ENCODE results near the gene GBP7.

The GBP7 gene

GRCh38 chr1:89142160-89142559 is 33.6 kb downstream of the GBP7 start:
- Histone ChIP-seq H3K27me3 (ENCODE audit: insufficient read depth, low read length, poor library complexity, severe bottlenecking) (no peaks in the 10 kb centered on the region), H2AFZ (ENCODE audit: low read length) (no peak overlapping the region), H3F3A (ENCODE audit: low read depth) (no peaks in the 10 kb centered on the region), H3K4me2 (ENCODE audit: low read depth, low read length, poor library complexity, severe bottlenecking) (no peak overlapping the region), H3K4me1 (ENCODE audit: insufficient read depth, low read length, poor library complexity, severe bottlenecking) (peaks cover 7% of the 10 kb centered on the region), H3K79me2 (ENCODE audit: insufficient read depth, low read length) (no peaks in the 10 kb centered on the region), H3K9me3 (ENCODE audit: insufficient read depth, low read depth, low read length) (no peaks in the 10 kb centered on the region), H3K36me3 (ENCODE audit: insufficient read depth, low read length) (no peaks in the 10 kb centered on the region), H4K20me1 (ENCODE audit: insufficient read depth, low read length, poor library complexity, severe bottlenecking) (no peaks in the 10 kb centered on the region), H3K9ac (ENCODE audit: low read depth, low read length, poor library complexity, severe bottlenecking) (no peak overlapping the region), H3K9me2 (replicated peaks; ENCODE audit: low read depth, low read length) (no peaks in the 10 kb centered on the region), H3K4me3 (ENCODE audit: low read length, poor library complexity, severe bottlenecking) (no peak overlapping the region)
- TF ChIP-seq EZH2phosphoT487 (IDR thresholded peaks at IDR 0.05; ENCODE audit: borderline replicate concordance) (no peak), CTCF (conservative IDR thresholded peaks at IDR 0.05; ENCODE audit: low read length) (no peak)

DNA sequence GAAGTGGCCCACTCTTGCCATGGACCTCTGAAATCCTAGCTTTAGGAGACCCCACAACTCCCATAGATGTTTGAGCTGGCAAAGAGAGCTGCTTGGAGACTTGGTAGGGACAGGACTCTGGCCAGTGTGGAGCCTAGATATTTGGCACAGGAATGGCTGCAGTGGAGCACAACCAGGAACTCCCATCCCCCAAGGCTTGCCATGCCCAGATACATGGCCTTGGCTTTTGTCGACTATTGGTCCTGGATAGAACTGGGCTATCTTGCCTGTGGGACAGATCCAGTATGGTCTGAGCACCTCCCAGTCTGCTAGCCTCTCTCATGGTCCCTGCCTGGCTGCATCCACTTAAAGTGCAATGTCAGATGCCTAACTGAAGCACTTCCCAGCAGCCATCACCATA is 42.1 kb downstream of the GBP7 start:
- no peak for TF ChIP-seq EZH2phosphoT487 (IDR thresholded peaks at IDR 0.05; ENCODE audit: borderline replicate concordance)
- TF ChIP-seq CTCF (conservative IDR thresholded peaks at IDR 0.05; ENCODE audit: low read length): no peak
- H3K4me2 ChIP-seq (ENCODE audit: low read depth, low read length, poor library complexity, severe bottlenecking): no peak overlapping the region

DNA sequence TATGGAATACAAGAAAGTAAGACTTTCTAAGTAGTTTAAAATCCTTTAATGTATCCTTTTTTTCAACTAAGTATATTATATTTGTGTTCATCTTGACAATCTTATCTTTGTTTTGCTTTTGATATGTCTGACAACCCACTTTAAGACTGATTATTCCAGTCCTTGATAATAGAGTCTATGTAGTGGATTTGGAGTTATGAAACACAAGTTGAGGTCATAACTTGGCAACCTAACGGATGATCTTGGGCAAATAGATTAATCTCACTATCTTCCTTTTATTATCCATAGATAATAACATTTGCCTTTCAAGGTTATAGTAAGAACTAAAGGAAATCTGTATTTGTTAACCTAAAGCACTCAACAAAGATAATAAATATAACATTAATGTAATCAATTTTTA is 45.1 kb downstream of the GBP7 start:
- no peaks in the 10 kb centered on the region for H3K9me3 ChIP-seq (ENCODE audit: insufficient read depth, low read depth, low read length)
- no peaks in the 10 kb centered on the region for H3K27me3 ChIP-seq (ENCODE audit: insufficient read depth, low read length, poor library complexity, severe bottlenecking)
- no peak for TF ChIP-seq EZH2phosphoT487 (IDR thresholded peaks at IDR 0.05; ENCODE audit: borderline replicate concordance)
- no peak for TF ChIP-seq CTCF (conservative IDR thresholded peaks at IDR 0.05; ENCODE audit: low read length)
- no peaks in the 10 kb centered on the region for H3F3A ChIP-seq (ENCODE audit: low read depth)
- H3K9me2 ChIP-seq (replicated peaks; ENCODE audit: low read depth, low read length): no peaks in the 10 kb centered on the region
- H2AFZ ChIP-seq (ENCODE audit: low read length): no peak overlapping the region
- no peak overlapping the region for H3K4me3 ChIP-seq (ENCODE audit: low read length, poor library complexity, severe bottlenecking)
- no peaks in the 10 kb centered on the region for H4K20me1 ChIP-seq (ENCODE audit: insufficient read depth, low read length, poor library complexity, severe bottlenecking)
- H3K4me1 ChIP-seq (ENCODE audit: insufficient read depth, low read length, poor library complexity, severe bottlenecking): peaks cover 25% of the 10 kb centered on the region
- no peak overlapping the region for H3K9ac ChIP-seq (ENCODE audit: low read depth, low read length, poor library complexity, severe bottlenecking)
- no peaks in the 10 kb centered on the region for H3K79me2 ChIP-seq (ENCODE audit: insufficient read depth, low read length)
- no peaks in the 10 kb centered on the region for H3K36me3 ChIP-seq (ENCODE audit: insufficient read depth, low read length)
- no peak overlapping the region for H3K4me2 ChIP-seq (ENCODE audit: low read depth, low read length, poor library complexity, severe bottlenecking)

More for the DNA sequence above, 42.1 kb downstream of the GBP7 start:
- H3K4me1 ChIP-seq (ENCODE audit: insufficient read depth, low read length, poor library complexity, severe bottlenecking): peaks cover 9% of the 10 kb centered on the region
- no peak overlapping the region for H2AFZ ChIP-seq (ENCODE audit: low read length)
- H3K9me3 ChIP-seq (ENCODE audit: insufficient read depth, low read depth, low read length): no peaks in the 10 kb centered on the region
- no peak overlapping the region for H3K4me3 ChIP-seq (ENCODE audit: low read length, poor library complexity, severe bottlenecking)
- no peaks in the 10 kb centered on the region for H3K9me2 ChIP-seq (replicated peaks; ENCODE audit: low read depth, low read length)
- H3K27me3 ChIP-seq (ENCODE audit: insufficient read depth, low read length, poor library complexity, severe bottlenecking): no peaks in the 10 kb centered on the region
- no peaks in the 10 kb centered on the region for H3F3A ChIP-seq (ENCODE audit: low read depth)
- H3K9ac ChIP-seq (ENCODE audit: low read depth, low read length, poor library complexity, severe bottlenecking): no peak overlapping the region
- H4K20me1 ChIP-seq (ENCODE audit: insufficient read depth, low read length, poor library complexity, severe bottlenecking): no peaks in the 10 kb centered on the region
- H3K36me3 ChIP-seq (ENCODE audit: insufficient read depth, low read length): no peaks in the 10 kb centered on the region
- no peaks in the 10 kb centered on the region for H3K79me2 ChIP-seq (ENCODE audit: insufficient read depth, low read length)

Measured in Loucy (cell line).